Left kidney (tissue), 2 donors: ENCODE data around the gene CSNK2A1. TPM values are rescaled to one million over a fixed set of nuclear protein-coding genes. Genes with fewer than 3 reads are reported as not detected.
"Not testable (repeated sequence)": the region's sequence is repeated elsewhere in the genome, so short reads cannot be mapped to it uniquely, and the experiment has no call there.

Experiments used
- DNase-seq: peaks from one replicate; pipeline ENCODE4 v3.0.0-alpha.2; 2013
- polyA plus RNA-seq: library from polyadenylated mRNA; unstranded; fragments of 120-200 nt; gene quantifications from one replicate; pipeline ENCODE4 v1.2.1, GENCODE V29; 2013; ENCODE audit not compliant: insufficient read length

Gene CSNK2A1
- polyA plus RNA-seq, 1 donor = 174 TPM

GRCh38 chr20:461254-462198, 82.1 kb downstream of the CSNK2A1 start:
- DNase-seq = no peak

GRCh38 chr20:460707-461106, 82.9 kb downstream of the CSNK2A1 start:
- no peak for DNase-seq

GRCh38 chr20:460180-460579, 83.4 kb downstream of the CSNK2A1 start:
- no peak for DNase-seq

- no peak for DNase-seq
Measured at GRCh38 chr20:458776-459175, 84.8 kb downstream of the CSNK2A1 start.

GRCh38 chr20:454951-455350, 88.6 kb downstream of the CSNK2A1 start:
- DNase-seq = no peak

- DNase-seq = not testable (repeated sequence)
Measured at GRCh38 chr20:452021-452420, 91.6 kb downstream of the CSNK2A1 start.

- DNase-seq = no peak
Measured at GRCh38 chr20:445514-446336, 97.9 kb downstream of the CSNK2A1 start.

GRCh38 chr20:444862-445426, 98.6 kb downstream of the CSNK2A1 start:
- no peak for DNase-seq

GRCh38 chr20:444117-444516, 99.5 kb downstream of the CSNK2A1 start:
- DNase-seq = no peak

- DNase-seq = no peak
Measured at GRCh38 chr20:443223-443775, 100.3 kb downstream of the CSNK2A1 start.

GRCh38 chr20:440636-441035, 103.0 kb downstream of the CSNK2A1 start:
- no peak for DNase-seq

GRCh38 chr20:440148-440547, 103.4 kb downstream of the CSNK2A1 start:
- no peak for DNase-seq

- no peak for DNase-seq
Measured at GRCh38 chr20:438571-439469, 104.8 kb downstream of the CSNK2A1 start.

- no peak for DNase-seq
Measured at GRCh38 chr20:437787-438486, 105.7 kb downstream of the CSNK2A1 start.

- no peak for DNase-seq
Measured at GRCh38 chr20:436476-436875, 107.1 kb downstream of the CSNK2A1 start.

GRCh38 chr20:435558-435957, 108.0 kb downstream of the CSNK2A1 start:
- no peak for DNase-seq

GRCh38 chr20:434661-435419, 108.8 kb downstream of the CSNK2A1 start:
- DNase-seq = no peak

GRCh38 chr20:434221-434620, 109.4 kb downstream of the CSNK2A1 start:
- DNase-seq = no peak

GRCh38 chr20:433300-433975, 110.2 kb downstream of the CSNK2A1 start:
- DNase-seq = no peak
